Panc1 (cell line): Measurements from ENCODE around the gene PCDHA7.

Experiments
- CTCF ChIP-seq: fragments of 450-650 bp; IDR thresholded peaks from 2 replicates; pipeline ENCODE4 v1.5.1; 2017; ENCODE audit warnings: mild to moderate bottlenecking
- POLR2AphosphoS5 ChIP-seq: IDR thresholded peaks from 2 replicates; pipeline ENCODE4 v1.6.1; 2012; ENCODE audit warnings: mild to moderate bottlenecking, low read depth, low read length, moderate library complexity
- SIN3A ChIP-seq: IDR thresholded peaks from 2 replicates; pipeline ENCODE4 v1.6.1; 2012; ENCODE audit warnings: low read depth, mild to moderate bottlenecking, low read length, moderate library complexity, borderline replicate concordance; ENCODE audit not compliant: insufficient read depth
- TCF7L2 ChIP-seq: IDR thresholded peaks from 2 replicates; pipeline ENCODE4 v1.6.1; 2011; ENCODE audit warnings: mild to moderate bottlenecking, low read depth, low read length, inconsistent platforms
- TF ChIP-seq, protein P1 (sequence below), 2 experiments: IDR thresholded peaks; 2 replicates each; pipeline ENCODE4 v1.6.1; 2011 to 2012; ENCODE audit warnings: low read depth in 2 of 2, control low read depth in 1 of 2, low read length in 1 of 2, mild to moderate bottlenecking in 1 of 2, moderate library complexity in 1 of 2; ENCODE audit not compliant: insufficient read depth in 1 of 2

DNA sequence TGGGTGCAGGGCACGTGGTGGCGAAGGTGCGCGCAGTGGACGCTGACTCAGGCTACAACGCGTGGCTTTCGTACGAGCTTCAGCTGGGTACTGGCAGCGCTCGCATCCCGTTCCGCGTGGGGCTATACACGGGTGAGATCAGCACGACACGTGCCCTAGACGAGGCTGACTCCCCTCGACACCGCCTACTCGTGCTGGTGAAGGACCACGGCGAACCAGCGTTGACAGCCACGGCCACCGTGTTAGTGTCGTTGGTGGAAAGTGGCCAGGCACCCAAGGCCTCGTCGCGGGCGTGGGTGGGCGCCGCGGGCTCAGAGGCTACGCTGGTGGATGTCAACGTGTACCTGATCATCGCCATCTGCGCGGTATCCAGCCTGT, 37.4 kb upstream of the PCDHA7 start:
- TF ChIP-seq CTCF = no peak
- TF ChIP-seq POLR2AphosphoS5 = no peak
- TF ChIP-seq, protein P1, sequence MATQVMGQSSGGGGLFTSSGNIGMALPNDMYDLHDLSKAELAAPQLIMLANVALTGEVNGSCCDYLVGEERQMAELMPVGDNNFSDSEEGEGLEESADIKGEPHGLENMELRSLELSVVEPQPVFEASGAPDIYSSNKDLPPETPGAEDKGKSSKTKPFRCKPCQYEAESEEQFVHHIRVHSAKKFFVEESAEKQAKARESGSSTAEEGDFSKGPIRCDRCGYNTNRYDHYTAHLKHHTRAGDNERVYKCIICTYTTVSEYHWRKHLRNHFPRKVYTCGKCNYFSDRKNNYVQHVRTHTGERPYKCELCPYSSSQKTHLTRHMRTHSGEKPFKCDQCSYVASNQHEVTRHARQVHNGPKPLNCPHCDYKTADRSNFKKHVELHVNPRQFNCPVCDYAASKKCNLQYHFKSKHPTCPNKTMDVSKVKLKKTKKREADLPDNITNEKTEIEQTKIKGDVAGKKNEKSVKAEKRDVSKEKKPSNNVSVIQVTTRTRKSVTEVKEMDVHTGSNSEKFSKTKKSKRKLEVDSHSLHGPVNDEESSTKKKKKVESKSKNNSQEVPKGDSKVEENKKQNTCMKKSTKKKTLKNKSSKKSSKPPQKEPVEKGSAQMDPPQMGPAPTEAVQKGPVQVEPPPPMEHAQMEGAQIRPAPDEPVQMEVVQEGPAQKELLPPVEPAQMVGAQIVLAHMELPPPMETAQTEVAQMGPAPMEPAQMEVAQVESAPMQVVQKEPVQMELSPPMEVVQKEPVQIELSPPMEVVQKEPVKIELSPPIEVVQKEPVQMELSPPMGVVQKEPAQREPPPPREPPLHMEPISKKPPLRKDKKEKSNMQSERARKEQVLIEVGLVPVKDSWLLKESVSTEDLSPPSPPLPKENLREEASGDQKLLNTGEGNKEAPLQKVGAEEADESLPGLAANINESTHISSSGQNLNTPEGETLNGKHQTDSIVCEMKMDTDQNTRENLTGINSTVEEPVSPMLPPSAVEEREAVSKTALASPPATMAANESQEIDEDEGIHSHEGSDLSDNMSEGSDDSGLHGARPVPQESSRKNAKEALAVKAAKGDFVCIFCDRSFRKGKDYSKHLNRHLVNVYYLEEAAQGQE (IDR thresholded peaks at IDR 0.05; ENCODE audit: insufficient read depth in 1 of 2, low read depth in 2 of 2, low read length in 1 of 2) = no peak
- no peak for TF ChIP-seq SIN3A
- no peak for TF ChIP-seq TCF7L2
